Measurements from ENCODE around the gene APLN.
A peak's percentile ranks its signal among the peaks of the same experiment; 100 is the strongest.

The APLN gene

GRCh38 chrX:129641469-129641868 is 13.3 kb downstream of the APLN start:
- DNase-seq (ENCODE audit: low read depth): no peak

GRCh38 chrX:129640737-129641136 is 14.0 kb downstream of the APLN start:
- no peak for DNase-seq (ENCODE audit: low read depth)

- DNase-seq (ENCODE audit: low read depth): no peak
Observed at GRCh38 chrX:129638917-129639316, 15.8 kb downstream of the APLN start.

GRCh38 chrX:129637217-129638109 is 17.3 kb downstream of the APLN start:
- DNase-seq (ENCODE audit: low read depth): peak; percentile 54

GRCh38 chrX:129636175-129636681 is 18.5 kb downstream of the APLN start:
- DNase-seq (ENCODE audit: low read depth): no peak

GRCh38 chrX:129634541-129634940 is 20.2 kb downstream of the APLN start:
- DNase-seq (ENCODE audit: low read depth): no peak

- DNase-seq (ENCODE audit: low read depth): no peak
Observed at GRCh38 chrX:129632443-129632842, 22.3 kb downstream of the APLN start.

GRCh38 chrX:129631849-129632248 is 22.9 kb downstream of the APLN start:
- DNase-seq (ENCODE audit: low read depth): no peak

GRCh38 chrX:129629837-129630236 is 24.9 kb downstream of the APLN start:
- no peak for DNase-seq (ENCODE audit: low read depth)

GRCh38 chrX:129626026-129626425 is 28.7 kb downstream of the APLN start:
- DNase-seq (ENCODE audit: low read depth): no peak

- DNase-seq (ENCODE audit: low read depth): no peak
Observed at GRCh38 chrX:129622757-129623301, 31.9 kb downstream of the APLN start.

GRCh38 chrX:129618997-129619396 is 35.8 kb downstream of the APLN start:
- DNase-seq (ENCODE audit: low read depth): no peak

GRCh38 chrX:129617420-129617819 is 37.3 kb downstream of the APLN start:
- DNase-seq (ENCODE audit: low read depth): no peak

- no peak for DNase-seq (ENCODE audit: low read depth)
Observed at GRCh38 chrX:129614481-129615255, 40.1 kb downstream of the APLN start.

GRCh38 chrX:129613596-129613995 is 41.2 kb downstream of the APLN start:
- no peak for DNase-seq (ENCODE audit: low read depth)

GRCh38 chrX:129612396-129612795 is 42.4 kb downstream of the APLN start:
- DNase-seq (ENCODE audit: low read depth): no peak

GRCh38 chrX:129609395-129609794 is 45.4 kb downstream of the APLN start:
- DNase-seq (ENCODE audit: low read depth): no peak

- no peak for DNase-seq (ENCODE audit: low read depth)
Observed at GRCh38 chrX:129608496-129608895, 46.3 kb downstream of the APLN start.

GRCh38 chrX:129606918-129607317 is 47.8 kb downstream of the APLN start:
- no peak for DNase-seq (ENCODE audit: low read depth)

GRCh38 chrX:129600981-129601424 is 53.8 kb downstream of the APLN start:
- no peak for DNase-seq (ENCODE audit: low read depth)

GRCh38 chrX:129599996-129600395 is 54.8 kb downstream of the APLN start:
- no peak for DNase-seq (ENCODE audit: low read depth)

- DNase-seq (ENCODE audit: low read depth): no peak
Observed at GRCh38 chrX:129599499-129599898, 55.3 kb downstream of the APLN start.

- no peak for DNase-seq (ENCODE audit: low read depth)
Observed at GRCh38 chrX:129597905-129598304, 56.9 kb downstream of the APLN start.

Data from stimulated activated CD8-positive, alpha-beta memory T cell treated with anti-CD3 and anti-CD28 coated beads, Interleukin-7, amount 100 ng/mL, for 24 hours (primary cell).